Measurements from ENCODE around the gene SETD3.
A peak's percentile ranks its signal among the peaks of the same experiment; 100 is the strongest.

SETD3 gene

GRCh38 chr14:99506276-99506675, 25.6 kb upstream of the SETD3 start:
- Histone ChIP-seq H3K36me3 (peaks cover 86% of the 10 kb centered on the region), H3K9me3 (no peaks in the 10 kb centered on the region), H3K4me1 (no peaks in the 10 kb centered on the region), H3K4me3 (ENCODE audit: low read depth, low read length) (no peak overlapping the region), H3K27me3 (no peaks in the 10 kb centered on the region)
- DNase-seq, result no peak
- TF ChIP-seq CTCF (IDR thresholded peaks at IDR 0.05; ENCODE audit: low read depth, low read length), result no peak

GRCh38 chr14:99505089-99505488, 24.4 kb upstream of the SETD3 start:
- no peak for DNase-seq
- no peak for TF ChIP-seq CTCF (IDR thresholded peaks at IDR 0.05; ENCODE audit: low read depth, low read length)
- Histone ChIP-seq H3K27me3 (no peaks in the 10 kb centered on the region), H3K9me3 (no peaks in the 10 kb centered on the region), H3K36me3 (peaks cover 93% of the 10 kb centered on the region), H3K4me1 (no peaks in the 10 kb centered on the region), H3K4me3 (ENCODE audit: low read depth, low read length) (no peak overlapping the region)

- Histone ChIP-seq H3K9me3 (no peaks in the 10 kb centered on the region), H3K36me3 (peaks cover 87% of the 10 kb centered on the region), H3K27me3 (no peaks in the 10 kb centered on the region), H3K4me1 (no peaks in the 10 kb centered on the region), H3K4me3 (ENCODE audit: low read depth, low read length) (no peak overlapping the region)
- no peak for DNase-seq
- no peak for TF ChIP-seq CTCF (IDR thresholded peaks at IDR 0.05; ENCODE audit: low read depth, low read length)
These were observed 23.3 kb upstream of the SETD3 start for GRCh38 chr14:99503848-99504453.

GRCh38 chr14:99502989-99503421, 22.3 kb upstream of the SETD3 start:
- DNase-seq, result no peak
- H3K9me3 ChIP-seq, result no peaks in the 10 kb centered on the region
- no peaks in the 10 kb centered on the region for H3K27me3 ChIP-seq
- H3K4me3 ChIP-seq (ENCODE audit: low read depth, low read length), result no peak overlapping the region
- TF ChIP-seq CTCF (IDR thresholded peaks at IDR 0.05; ENCODE audit: low read depth, low read length), result 0 out of 2 replicates have a peak, but pooled peaks have one; percentile 3
- no peaks in the 10 kb centered on the region for H3K4me1 ChIP-seq
- peaks cover 82% of the 10 kb centered on the region for H3K36me3 ChIP-seq

- Histone ChIP-seq H3K27me3 (no peaks in the 10 kb centered on the region), H3K4me1 (no peaks in the 10 kb centered on the region), H3K36me3 (peaks cover 65% of the 10 kb centered on the region), H3K9me3 (no peaks in the 10 kb centered on the region), H3K4me3 (ENCODE audit: low read depth, low read length) (no peak overlapping the region)
- DNase-seq, result no peak
- no peak for TF ChIP-seq CTCF (IDR thresholded peaks at IDR 0.05; ENCODE audit: low read depth, low read length)
These were observed 17.2 kb upstream of the SETD3 start for GRCh38 chr14:99497894-99498293.

GRCh38 chr14:99497341-99497740, 16.7 kb upstream of the SETD3 start:
- no peak for TF ChIP-seq CTCF (IDR thresholded peaks at IDR 0.05; ENCODE audit: low read depth, low read length)
- Histone ChIP-seq H3K27me3 (no peaks in the 10 kb centered on the region), H3K9me3 (no peaks in the 10 kb centered on the region), H3K36me3 (peaks cover 59% of the 10 kb centered on the region), H3K4me3 (ENCODE audit: low read depth, low read length) (no peak overlapping the region), H3K4me1 (no peaks in the 10 kb centered on the region)
- no peak for DNase-seq
